GM10248 (cell line): Measurements from ENCODE around the gene PRICKLE3.

ENCODE experiments used
- CTCF ChIA-PET: fragments of 300-600 bp; sonication (Branson Sonifier 250); formaldehyde crosslinking; extraction: SDS; loops from one replicate; lab custom pipeline; 2021; ENCODE audit warnings: antibody characterized with exemption; lab: Yijun Ruan, JAX
- POLR2A ChIA-PET: fragments of 350-650 bp; sonication (Branson Sonifier 250); formaldehyde crosslinking; extraction: SDS; loops from one replicate; lab custom pipeline; 2020; ENCODE audit warnings: antibody characterized with exemption; lab: Yijun Ruan, JAX
- DNase-seq: peaks from one replicate; pipeline ENCODE4 v3.0.0; 2012; ENCODE audit errors: extremely low spot score
- CTCF ChIP-seq: IDR thresholded peaks from 2 replicates; pipeline ENCODE4 v1.5.1; 2012; ENCODE audit warnings: mild to moderate bottlenecking, low read depth; ENCODE audit errors: extremely low read depth, missing control alignments, control extremely low read depth

The PRICKLE3 gene

GRCh38 chrX:49204017-49204416, 17.8 kb upstream of the PRICKLE3 start:
- CTCF ChIA-PET, result no interaction called here
- no peak for DNase-seq
- POLR2A ChIA-PET, result no interaction called here
- TF ChIP-seq CTCF, result no peak

- TF ChIP-seq CTCF, result no peak
- ChIA-PET CTCF (interaction anchor here (2.3 kb wide), 1 partner anchor 11 kb away, joined by 11 read pairs; no protein-coding TSS in a partner anchor), POLR2A (no interaction called here)
- no peak for DNase-seq
Measured at GRCh38 chrX:49203536-49203935, 17.4 kb upstream of the PRICKLE3 start.

DNA sequence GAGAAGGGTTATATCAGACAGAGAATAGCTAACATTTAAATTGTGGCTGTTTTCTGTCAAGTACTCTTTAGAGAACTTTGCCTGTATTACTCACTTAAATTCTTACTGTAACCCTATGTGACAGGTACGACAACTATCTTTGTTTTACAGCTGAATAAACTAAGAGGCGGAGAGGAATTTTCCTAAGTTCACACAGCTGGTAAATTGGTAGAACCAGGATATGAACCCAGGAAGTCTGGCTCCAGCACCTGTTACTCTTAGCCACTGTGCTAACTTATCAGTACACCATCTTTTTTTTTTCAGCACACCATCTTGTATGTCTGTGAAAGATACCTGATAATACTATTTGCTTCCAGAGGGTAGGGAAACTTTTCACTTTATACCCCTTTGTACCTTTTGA, 15.8 kb upstream of the PRICKLE3 start:
- TF ChIP-seq CTCF, result no peak
- ChIA-PET CTCF (interaction anchor here (2.3 kb wide), 1 partner anchor 10 kb away, joined by 11 read pairs; no protein-coding TSS in a partner anchor), POLR2A (no interaction called here)
- no peak for DNase-seq

DNA sequence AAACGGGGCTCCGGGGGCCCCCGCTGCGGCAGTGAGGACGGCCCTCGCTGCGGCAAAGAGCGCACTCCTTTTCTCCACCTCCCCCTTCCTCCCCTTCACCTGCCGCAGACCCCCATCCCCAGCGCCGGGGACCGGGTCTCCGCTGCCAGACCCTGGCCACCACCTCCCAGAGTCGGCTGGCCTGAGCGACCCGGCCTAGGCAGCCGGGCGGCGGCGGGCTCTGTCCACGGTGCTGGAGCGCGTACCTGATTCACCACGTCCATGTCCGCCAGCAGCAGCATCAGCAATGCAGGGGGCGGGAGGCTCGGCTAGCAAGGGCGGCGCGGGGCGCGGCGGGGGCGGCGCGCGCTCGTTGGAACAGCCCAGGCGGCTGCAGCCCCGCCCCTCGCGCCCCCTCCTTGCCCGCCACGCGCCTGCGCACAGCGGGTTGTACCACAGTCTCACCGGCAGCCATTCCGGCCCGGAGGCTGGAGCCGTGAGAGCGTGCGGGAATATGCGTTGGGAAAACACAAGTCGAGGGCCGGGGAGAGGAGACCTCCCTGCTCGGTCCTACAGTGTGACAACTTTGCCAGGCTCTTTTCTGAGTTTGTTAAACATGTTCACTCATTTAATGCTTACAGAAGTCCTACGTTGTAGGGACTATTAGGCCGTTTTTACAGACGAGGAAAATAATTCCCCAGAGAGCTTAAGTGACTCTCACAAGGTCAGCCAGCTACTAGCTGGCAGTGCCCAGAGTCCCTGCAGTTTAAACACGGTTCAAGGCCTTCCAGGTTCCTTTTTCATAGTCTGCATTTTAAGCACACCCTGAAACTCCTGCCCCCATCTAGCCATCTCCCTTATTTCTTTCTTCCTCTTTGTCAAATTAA, 14.0 kb upstream of the PRICKLE3 start, which contains the start of gene SYP:
TSS of gene SYP (minus strand) at position 288 of the 866 bp plus-strand sequence. CDS start at position 281, 7 bp downstream.
- TF ChIP-seq CTCF, result no peak

DNA sequence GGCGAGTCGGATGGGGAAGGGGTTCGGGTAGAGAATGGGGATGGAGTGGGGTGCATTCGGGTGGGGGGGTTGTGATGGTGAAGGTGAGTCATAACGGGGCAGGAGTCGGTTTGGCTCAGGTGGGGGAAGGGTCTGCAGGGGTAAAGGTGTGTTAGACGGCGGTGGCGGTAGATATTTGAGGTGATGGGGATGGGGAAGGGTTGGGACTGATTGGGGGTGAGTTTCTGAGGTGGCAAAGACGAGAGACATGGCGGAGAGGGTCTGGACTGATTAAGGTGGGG, 13.1 kb upstream of the PRICKLE3 start:
- ChIA-PET POLR2A (no interaction called here), CTCF (no interaction called here)
- no peak for TF ChIP-seq CTCF
- DNase-seq, result no peak

More for the DNA sequence above, 14.0 kb upstream of the PRICKLE3 start, which contains the start of gene SYP:
- CTCF ChIA-PET, result no interaction called here
- POLR2A ChIA-PET, result no interaction called here
- DNase-seq, result peak; percentile 90

GRCh38 chrX:49198540-49199314, 12.6 kb upstream of the PRICKLE3 start:
- no peak for TF ChIP-seq CTCF
- no peak for DNase-seq
- POLR2A ChIA-PET, result no interaction called here
- CTCF ChIA-PET, result no interaction called here
